CD4-positive, alpha-beta T cell treated with Interleukin-4 for 4 hours (primary cell): ENCODE measurements around the gene ADAMTS17.

Experiments used
- DNase-seq: peaks from one replicate; pipeline ENCODE4 v3.0.0-alpha.2; 2020

ADAMTS17 gene

GRCh38 chr15:100061944-100062343, 279.8 kb downstream of the ADAMTS17 start:
- no peak for DNase-seq

- no peak for DNase-seq
These were observed 281.4 kb downstream of the ADAMTS17 start for GRCh38 chr15:100060276-100060926.

- DNase-seq: no peak
These were observed 282.3 kb downstream of the ADAMTS17 start for GRCh38 chr15:100059521-100059920.

GRCh38 chr15:100059094-100059493, 282.7 kb downstream of the ADAMTS17 start:
- no peak for DNase-seq

- no peak for DNase-seq
These were observed 283.3 kb downstream of the ADAMTS17 start for GRCh38 chr15:100058458-100058857.

GRCh38 chr15:100057281-100057680, 284.5 kb downstream of the ADAMTS17 start:
- no peak for DNase-seq

- DNase-seq: no peak
These were observed 285.2 kb downstream of the ADAMTS17 start for GRCh38 chr15:100056411-100057072.

GRCh38 chr15:100055821-100056220, 286.0 kb downstream of the ADAMTS17 start:
- DNase-seq: no peak

GRCh38 chr15:100054539-100054938, 287.2 kb downstream of the ADAMTS17 start:
- DNase-seq: no peak

GRCh38 chr15:100053474-100054121, 288.2 kb downstream of the ADAMTS17 start:
- no peak for DNase-seq

- no peak for DNase-seq
These were observed 288.9 kb downstream of the ADAMTS17 start for GRCh38 chr15:100052716-100053473.

GRCh38 chr15:100050877-100051786, 290.6 kb downstream of the ADAMTS17 start:
- no peak for DNase-seq

- no peak for DNase-seq
These were observed 291.6 kb downstream of the ADAMTS17 start for GRCh38 chr15:100049936-100050876.

GRCh38 chr15:100049483-100049882, 292.3 kb downstream of the ADAMTS17 start:
- DNase-seq: no peak

GRCh38 chr15:100048736-100049135, 293.0 kb downstream of the ADAMTS17 start:
- DNase-seq: no peak

GRCh38 chr15:100043692-100044091, 298.1 kb downstream of the ADAMTS17 start:
- no peak for DNase-seq

- no peak for DNase-seq
These were observed 298.6 kb downstream of the ADAMTS17 start for GRCh38 chr15:100043068-100043641.

GRCh38 chr15:100042558-100042957, 299.2 kb downstream of the ADAMTS17 start:
- DNase-seq: no peak

- DNase-seq: no peak
These were observed 300.5 kb downstream of the ADAMTS17 start for GRCh38 chr15:100041127-100041828.

- DNase-seq: no peak
These were observed 301.8 kb downstream of the ADAMTS17 start for GRCh38 chr15:100039994-100040393.
